ENCODE results near the gene ABLIM3.
"Not testable (repeated sequence)": the region's sequence is repeated elsewhere in the genome, so short reads cannot be mapped to it uniquely, and the experiment has no call there.

ABLIM3 gene

DNA sequence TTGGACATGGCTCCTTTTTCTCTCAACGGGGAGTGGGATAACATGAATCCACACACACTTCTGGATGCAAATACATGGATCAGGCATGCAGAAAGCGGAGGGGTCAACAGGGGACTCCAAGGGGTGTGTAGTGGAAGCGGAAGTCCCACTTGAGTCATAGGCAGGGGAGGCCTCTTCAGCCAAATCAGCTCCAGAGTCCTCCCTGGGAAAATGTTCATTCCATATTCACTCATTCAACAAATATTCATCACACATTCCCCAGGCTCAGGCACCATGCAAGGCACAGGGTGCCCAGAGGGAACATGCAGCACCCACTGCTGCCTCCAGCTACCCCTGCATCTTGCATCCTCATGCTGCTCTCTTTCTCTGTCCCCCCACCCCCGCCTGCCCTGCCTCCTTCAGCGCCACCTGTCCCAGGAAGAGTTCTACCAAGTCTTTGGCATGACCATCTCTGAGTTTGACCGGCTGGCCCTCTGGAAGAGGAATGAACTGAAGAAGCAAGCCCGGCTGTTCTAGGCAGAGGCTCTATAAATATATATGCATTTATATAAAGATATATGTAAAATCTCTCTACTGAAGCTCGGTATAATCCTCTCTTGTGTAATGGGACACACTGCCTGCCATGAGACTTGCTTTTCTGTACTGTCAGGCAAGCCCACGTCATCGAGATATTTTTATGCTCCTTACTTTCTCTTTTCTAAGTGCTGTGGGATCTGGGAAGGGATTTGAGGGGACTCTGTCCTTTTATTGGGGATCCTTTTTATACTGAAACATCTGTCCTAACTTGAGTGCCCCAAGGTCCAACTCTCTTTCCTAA is 116.8 kb downstream of the ABLIM3 start:
- DNase-seq (ENCODE audit: low read depth in 2 of 2) = no peak

DNA sequence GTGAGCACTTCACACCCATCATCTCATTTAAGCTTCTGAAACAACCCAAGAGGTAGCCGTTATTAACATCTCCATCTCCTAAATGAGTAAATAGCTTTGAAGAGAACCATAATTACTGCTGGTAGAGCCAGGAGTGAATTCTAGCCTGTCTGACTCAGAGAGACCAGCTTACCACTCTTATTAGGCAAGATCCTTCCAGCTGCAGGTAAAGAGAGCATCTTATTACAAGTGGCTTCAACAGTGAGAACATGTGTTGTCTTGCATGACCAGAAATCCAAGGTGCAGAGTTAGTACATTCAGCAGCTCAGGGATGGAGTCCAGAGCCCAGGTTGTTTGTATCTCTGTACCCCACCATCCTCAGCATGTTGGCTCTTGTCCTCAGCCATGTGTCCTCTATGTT is 119.5 kb downstream of the ABLIM3 start:
- no peak for DNase-seq (ENCODE audit: low read depth in 2 of 2)

DNA sequence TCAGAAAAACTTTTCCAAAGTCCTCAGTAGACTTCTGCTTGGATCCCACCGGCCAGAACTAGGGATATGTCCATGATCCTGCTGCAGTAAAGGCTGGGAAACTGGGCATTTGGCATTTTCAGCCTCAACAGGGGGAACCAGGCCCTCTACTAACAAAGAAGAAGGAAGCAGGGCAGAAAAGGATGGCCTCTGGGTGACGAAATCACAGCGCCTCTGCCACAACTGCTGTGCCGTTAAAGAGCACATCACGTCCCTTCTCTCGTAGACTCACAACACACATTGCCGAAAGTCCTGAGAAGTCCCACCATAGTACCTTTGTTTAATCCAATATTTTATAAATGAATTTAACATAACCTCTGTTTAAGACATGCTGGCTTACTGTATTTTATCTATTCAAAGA is 120.0 kb downstream of the ABLIM3 start:
- DNase-seq (ENCODE audit: low read depth in 2 of 2) = no peak

DNA sequence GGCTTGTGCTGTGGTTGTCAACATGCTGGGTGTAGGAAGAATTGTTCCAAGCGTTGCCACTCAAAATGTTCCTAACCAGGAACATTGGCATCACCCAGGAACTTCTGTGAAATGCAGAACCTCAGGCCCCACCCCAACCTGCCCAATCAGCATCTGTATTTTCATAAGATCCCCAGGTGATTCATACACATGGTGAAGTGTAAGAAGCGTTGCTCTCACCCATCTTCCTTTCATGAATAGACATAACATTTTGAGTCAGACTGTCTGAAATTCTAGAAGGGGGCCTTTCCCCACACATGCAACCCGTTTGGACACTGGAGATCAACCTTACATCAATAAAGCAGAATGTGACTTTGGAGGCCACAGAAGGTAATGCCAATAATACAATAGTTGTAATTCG is 121.0 kb downstream of the ABLIM3 start:
- no peak for DNase-seq (ENCODE audit: low read depth in 2 of 2)

DNA sequence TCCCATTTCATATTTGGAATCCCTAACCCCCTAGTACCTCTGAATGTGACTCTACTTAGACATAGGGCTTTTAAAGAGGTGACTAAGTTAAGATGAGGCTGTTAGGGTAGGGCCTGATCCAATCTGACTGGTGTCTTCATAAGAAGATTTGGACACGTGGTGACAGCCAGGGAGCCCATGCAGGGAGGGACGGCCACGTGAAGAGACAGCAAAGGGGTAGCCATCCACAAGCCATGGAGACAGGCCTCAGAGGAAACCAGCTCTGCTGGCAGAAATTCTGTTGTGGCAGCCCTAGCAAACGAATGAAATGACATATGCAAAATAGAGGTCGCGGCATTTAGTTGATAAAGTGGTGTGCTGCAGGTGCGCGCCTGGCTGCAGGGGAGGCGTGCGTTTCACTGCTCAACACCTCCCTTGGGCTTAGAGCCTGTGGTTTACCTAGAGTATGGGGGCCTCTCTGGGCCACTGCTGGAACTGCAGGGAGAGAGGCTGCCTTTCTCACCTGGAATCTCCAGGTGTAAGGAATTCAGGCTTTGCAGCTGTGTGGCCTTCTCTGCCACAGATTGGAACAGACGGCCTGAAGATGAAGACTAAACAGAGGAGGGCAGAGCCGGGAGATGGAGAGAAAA is 123.3 kb downstream of the ABLIM3 start:
- peak in 1 of 2 donors; percentile 22 for DNase-seq (ENCODE audit: low read depth in 2 of 2)

DNA sequence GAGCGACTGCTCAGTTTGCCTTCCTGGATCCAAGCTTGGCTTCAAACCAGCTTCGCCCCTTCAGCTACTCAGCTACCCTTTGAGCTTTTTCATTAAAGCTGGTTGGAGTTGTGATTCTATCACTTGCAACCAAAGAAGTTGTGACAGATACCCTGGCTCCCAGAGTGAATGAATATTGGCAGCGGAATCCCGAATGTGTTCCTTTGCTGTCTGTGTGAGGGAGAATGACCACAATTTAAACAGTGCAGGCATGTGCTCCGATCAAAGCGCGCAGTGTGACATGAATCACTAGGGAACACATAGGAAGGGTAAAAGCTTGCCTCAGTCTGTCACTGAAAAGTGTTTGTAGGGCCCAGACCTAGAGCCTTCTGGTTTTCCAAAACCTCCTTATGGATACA is 123.8 kb downstream of the ABLIM3 start:
- no peak for DNase-seq (ENCODE audit: low read depth in 2 of 2)

DNA sequence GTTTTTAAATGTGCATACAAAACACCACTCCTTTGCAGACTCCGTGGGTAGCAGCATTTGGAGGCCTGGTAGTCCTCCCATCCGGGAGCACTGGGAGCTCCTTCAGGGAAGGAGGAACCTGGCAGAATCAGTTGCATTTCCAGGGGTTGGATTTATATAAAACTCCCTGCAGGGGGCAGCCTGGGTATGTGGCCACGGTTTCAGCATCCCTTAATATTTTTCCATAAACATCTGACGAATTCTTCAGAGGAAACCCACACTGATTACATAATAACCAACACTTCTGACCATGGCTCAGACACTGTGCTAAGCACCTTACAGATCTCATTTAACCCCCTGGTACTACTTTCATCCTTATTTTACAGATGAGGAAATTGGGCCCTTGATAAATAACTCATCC is 124.3 kb downstream of the ABLIM3 start:
- DNase-seq (ENCODE audit: low read depth in 2 of 2) = no peak

DNA sequence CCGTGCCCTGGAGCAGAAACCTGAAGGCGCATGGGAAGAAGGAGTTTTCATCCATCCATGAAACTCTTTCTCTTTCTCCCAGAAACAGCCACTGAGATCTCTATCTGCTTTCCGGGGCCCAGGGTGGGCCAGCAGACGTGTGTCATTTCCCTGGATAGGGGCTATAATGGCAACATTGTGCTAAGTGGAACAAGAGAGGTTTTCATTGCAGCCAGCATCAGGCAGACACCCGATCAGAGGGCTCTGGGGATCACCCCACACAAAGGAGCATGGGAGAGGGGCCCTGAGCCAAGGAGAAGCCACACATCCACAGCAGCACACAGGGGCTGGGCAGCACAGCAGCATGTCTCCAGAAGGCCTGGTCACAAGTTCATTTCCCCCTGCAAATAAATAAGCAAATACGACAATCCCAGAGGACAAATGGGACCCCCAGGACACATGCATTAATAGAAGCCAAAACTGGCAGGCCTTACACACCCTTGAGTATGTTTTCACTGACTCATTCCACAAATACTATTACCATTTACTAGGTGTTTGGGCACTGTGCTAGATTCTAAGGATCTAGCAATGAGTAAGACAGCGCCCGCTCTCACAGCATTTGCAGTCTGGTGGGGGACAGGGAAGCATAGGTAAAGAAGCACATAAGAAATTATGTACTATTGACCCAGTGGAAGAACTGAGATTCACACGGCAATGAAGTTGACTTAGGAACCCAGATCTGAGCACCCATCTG is 126.1 kb downstream of the ABLIM3 start:
- no peak for DNase-seq (ENCODE audit: low read depth in 2 of 2)

DNA sequence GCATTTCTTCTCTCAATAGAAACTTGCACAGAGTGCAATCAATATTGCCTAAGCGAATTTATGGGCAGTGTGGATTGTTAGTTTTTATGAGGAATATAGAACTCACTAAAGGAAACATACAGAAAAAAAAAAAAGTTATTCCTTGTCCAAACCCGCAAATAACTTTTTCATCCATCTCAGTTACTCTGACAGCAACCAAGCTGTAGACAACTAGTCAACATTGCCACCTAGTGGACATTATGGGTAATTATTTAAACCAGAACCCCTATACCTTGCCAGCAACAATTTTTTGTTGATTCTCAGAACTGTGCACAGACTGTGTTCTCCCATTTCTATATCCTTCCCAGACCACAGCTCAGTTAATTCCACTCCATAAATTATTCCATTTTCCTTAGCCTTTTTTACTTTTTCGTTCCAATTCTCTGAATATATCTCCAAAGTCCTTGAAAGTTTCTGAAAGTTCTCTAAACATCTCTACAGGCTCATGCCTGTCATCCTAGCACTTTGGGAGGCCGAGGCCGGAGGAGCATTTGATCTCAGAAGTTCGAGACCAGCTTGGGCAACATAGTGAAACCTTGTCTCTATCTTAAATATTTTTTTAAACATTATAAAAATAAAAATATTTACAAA is 127.8 kb downstream of the ABLIM3 start:
- no peak for DNase-seq (ENCODE audit: low read depth in 2 of 2)

DNA sequence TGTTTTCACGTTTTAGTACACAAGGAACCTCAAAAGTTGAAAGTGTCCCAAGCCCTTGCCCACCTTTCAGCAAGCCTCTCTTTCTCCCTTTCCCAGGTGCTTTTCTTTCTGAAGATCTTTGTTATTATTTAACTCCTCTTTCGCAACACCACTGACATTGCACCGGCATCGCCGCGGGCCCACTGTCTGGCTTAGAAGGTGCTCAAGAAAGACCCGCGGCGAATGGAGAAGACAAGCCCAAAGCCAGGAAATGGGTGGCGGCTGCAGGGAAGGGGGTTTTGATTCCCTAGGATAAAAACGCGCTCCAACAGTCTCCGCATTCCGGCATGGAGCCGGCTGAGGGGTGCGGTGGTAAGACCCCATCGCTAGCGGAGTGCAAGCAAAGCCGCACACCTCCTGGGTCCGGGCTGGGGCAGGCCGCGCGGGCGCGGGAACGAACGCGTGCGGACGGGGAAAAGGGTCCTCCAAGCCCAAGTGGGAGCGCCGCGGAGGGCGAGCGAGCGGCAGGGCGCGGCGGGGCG is 130.0 kb downstream of the ABLIM3 start:
- DNase-seq (ENCODE audit: low read depth in 2 of 2) = no peak

DNA sequence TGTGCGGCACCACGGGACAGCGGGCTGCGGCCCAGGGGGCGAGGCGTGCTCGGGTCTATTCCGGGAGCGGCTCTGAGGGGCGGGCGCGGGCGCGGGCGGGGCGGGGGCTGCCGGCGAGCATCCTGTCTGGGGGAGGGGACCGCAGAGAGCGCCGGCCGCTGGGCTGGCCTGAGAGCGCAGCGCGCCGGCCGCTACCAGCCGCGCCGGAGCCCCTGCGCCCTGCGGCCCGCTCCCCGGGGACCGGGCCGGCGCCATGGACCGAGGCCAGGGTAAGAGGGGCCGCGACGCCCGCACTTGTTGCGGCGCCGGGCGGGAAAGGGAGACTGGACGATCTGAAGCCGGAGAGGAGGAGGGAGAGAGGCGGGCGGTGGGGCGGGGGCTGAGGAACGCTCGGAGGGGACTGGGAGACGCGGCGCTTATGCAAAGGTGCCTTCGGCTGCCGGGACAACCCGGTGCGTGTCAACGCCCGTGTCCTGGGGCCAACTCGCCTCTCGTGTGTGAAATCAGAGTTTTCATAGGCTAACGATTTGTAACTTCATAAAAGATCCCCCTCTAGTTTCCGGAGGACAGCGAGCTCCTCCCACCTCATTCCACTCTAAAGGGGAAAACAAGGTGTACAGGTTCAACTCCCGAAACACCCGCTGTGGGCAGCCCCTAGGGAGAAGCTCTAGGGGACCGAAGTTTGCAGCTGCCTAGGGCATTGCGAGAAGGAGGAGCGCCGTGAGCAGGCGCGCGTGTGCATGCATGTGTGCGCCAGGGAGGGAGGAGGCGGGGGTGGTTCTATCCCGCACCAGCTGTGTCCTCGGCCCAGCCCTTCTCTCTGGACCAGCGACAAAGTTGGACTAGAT is 130.6 kb downstream of the ABLIM3 start, which contains the start of gene AFAP1L1:
AFAP1L1 (plus strand) TSS at position 144 of the 848 bp plus-strand sequence; CDS start at position 254, 110 bp downstream.
- no peak for DNase-seq (ENCODE audit: low read depth in 2 of 2)

DNA sequence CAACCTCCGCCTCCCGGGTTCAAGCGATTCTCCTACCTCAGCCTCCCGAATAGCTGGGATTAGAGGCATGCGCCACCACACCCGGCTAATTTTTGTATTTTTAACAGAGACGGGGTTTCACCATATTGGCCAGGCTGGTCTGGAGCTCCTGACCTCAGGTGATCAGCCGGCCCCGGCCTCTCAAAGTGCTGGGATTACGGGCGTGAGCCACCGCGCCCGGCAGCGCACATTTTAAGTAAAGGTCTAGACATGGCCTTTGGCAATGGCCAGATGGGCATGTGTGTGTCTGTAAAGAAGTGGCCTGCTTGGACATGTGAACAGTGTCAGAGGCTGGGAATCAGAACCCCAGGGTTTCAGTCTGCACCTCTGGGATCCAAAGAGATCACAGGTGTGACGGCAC is 131.5 kb downstream of the ABLIM3 start:
- not testable (repeated sequence) for DNase-seq (ENCODE audit: low read depth in 2 of 2)

DNA sequence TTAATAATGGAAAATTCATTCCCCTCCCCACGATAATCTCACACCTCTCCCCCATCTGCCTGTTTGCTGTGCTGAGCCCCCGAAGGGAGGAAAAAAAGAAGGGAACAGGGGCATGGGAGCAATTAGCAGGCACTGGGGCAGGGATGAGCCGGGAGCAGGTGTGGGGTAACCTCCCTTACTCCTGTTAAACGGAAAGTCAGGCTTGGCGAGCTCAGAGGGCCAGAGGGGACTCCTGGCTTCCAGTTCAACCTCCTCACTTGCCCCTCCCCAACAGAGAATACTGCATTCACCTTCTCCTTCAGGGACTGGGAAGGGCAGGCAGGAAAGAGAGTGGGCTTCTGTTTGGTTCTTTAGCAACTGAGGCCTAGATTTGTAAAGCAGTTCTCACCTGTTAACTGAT is 131.9 kb downstream of the ABLIM3 start:
- DNase-seq (ENCODE audit: low read depth in 2 of 2) = no peak

DNA sequence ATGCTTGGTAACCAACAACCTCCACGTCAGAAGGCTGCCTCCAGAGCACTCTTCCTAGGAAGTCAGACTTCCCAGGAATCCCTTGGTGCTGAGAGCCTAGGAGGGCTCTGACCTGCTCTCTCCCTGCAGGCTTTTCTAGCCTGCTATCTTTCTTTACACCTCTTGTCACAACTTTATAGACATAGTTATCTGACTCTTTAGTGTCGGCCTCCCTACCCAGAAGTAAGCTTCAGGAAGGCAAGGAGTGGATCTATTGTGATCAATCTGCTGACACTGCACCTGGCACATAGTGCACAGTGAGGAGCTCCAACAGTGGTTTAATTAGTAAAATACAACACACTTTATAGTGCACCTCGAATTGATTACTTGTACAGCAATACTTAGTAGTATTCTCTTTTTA is 132.7 kb downstream of the ABLIM3 start:
- DNase-seq (ENCODE audit: low read depth in 2 of 2) = no peak

DNA sequence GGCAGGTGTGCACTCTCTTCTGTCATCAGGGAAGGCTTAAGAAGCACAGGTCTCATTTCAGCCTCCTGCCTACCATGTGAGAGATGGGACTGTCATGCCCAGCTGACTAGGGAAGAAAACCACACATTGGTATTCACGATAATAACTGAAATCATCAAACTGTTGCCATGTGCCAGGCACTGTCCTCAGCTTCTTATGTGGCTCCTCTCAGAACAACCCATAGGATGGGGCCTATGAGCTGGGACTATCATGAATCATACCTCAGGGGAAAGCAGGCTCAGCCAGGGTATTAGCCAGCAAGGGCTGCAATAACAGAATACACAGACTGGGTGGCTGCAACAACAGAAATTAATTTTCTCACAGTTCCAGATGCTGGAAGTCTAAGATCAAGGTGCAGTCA is 133.6 kb downstream of the ABLIM3 start:
- DNase-seq (ENCODE audit: low read depth in 2 of 2) = no peak

DNA sequence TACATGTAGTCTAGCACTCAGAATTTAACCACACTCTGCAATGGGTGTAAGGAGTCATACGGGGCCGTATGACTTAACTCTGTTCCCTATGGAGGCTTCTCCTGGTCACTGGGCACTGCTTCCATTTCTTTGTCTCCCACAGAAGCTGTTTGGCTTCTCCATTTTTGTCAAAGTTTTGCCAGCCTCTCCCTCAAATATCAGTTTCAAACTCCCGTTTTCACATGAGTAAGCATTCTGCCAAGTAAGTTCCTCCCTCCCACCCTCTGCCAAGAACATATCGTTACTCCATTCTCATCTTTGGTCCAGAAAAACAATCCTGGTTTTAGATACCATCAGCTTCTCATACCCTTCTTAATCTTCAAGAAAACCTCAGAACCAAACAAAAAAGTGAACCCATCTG is 136.5 kb downstream of the ABLIM3 start:
- DNase-seq (ENCODE audit: low read depth in 2 of 2) = no peak

DNA sequence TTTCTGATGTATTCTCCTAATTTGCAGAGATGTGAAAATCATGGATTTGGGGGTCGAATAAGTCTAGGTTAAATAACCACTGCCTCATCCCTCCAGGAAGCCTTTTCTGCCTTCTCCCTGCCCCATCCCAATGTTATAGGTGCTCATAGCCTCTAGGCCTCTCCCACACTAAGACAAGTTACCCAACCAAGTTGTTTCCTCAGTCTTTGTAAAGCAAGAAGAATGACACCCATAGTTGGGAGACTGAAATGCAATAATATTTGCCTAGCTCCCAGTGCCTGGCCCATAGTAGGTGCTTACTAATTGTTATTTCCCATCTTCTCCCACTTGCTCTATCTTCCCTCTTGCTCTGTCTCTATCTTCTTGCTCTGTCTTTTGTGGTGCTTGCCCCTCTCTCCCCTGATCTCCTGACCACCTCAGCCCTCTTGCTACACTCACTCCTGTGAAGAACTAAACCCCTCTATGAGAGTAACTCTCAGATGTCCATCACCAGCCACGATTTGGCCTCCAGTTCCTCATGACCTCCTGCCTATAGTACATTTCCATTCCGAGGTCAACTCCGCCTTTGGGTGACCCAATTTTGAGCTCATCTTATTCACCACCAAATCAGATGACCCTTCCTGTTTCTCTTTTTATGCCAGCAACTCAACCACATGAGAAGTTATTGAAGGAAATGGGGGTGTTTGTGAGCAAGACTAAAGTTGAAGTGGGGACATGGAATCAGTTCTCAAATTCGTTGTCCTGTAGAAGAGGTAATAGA is 137.3 kb downstream of the ABLIM3 start:
- DNase-seq (ENCODE audit: low read depth in 2 of 2) = no peak

DNA sequence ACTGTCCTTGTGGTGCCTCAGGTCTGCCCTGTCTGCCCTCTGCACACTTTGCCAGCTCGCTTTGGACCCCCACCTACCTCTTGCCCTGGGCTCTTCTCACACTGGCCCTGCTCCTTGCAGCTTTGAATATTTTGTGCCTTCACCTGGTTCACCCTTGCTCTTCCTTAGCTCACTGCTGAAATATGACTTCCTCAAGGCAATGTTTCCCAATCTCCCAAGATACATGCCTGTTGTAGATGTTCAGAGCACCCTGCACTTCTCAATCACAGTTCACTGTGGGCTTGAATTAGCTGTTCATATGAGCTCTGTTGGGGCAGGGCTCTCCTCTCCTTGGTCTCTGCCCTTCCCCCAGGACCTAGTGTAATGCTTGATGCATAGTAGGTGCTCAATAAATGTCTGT is 138.4 kb downstream of the ABLIM3 start:
- DNase-seq (ENCODE audit: low read depth in 2 of 2) = no peak

DNA sequence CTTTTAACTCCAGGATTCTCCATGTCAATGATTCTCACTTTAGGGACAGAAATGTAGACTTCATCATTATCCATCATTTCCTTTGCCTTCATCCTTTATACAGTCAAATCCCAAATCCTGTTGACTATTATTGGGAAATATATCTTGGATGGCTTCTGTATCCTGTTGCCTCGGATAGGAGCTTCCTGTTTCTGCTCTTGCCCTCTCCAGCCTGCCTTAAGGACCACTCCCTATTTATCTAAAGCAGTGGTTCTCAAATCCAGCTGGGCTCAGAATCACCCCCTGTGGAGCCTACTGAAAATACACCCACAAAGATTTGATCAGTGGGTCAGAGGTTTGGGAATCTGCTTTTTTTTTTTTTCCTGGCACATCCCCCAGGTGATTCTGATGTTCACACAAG is 138.8 kb downstream of the ABLIM3 start:
- DNase-seq (ENCODE audit: low read depth in 2 of 2) = no peak

DNA sequence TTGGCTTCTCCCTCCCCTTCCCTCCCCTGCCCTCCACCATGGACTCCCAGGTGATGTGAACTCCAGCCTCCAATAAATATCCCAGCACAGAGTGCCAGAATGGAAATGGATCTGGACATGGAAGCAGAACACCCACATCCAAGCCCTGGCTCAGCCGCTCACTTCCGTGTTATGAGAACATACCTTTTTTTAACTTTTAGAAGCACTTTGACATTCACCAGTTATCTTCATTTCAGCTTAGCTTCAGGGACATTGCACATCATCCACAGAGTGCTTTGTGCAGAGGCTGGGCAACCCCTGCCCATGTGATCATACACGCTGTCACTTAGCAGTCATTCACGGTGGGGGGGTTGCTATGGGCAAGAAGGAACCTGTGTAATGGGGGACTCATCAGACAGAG is 139.5 kb downstream of the ABLIM3 start:
- DNase-seq (ENCODE audit: low read depth in 2 of 2) = no peak

Measured in activated CD4-positive, alpha-beta T cell treated with anti-CD3 and anti-CD28 coated beads for 24 hours (primary cell).